ENCODE data around the gene CHKA. TPM values are rescaled to one million over a fixed set of nuclear protein-coding genes. Genes with fewer than 3 reads are reported as not detected.

Gene CHKA
- total and polyA plus RNA-seq, 9 of the 15 experiments (the other 6 are each of a cell fraction or from before 2014, with no cell fraction given): 3.6 to 37.0 (median 30.2) TPM

- TF ChIP-seq HEY1 (CRISPR knock-in tag; IDR thresholded peaks at IDR 0.05; ENCODE audit: borderline replicate concordance): no peak
- TF ChIP-seq NCOA2 (IDR thresholded peaks at IDR 0.05; ENCODE audit: partially characterized antibody in 2 of 2): no peak
- TF ChIP-seq NBN (IDR thresholded peaks at IDR 0.05; ENCODE audit: low read depth): no peak
- TF ChIP-seq FOXJ2 (tag; IDR thresholded peaks at IDR 0.05): no peak
- TF ChIP-seq KHSRP (IDR thresholded peaks at IDR 0.05): no peak
- TF ChIP-seq TGIF2 (CRISPR knock-in tag; IDR thresholded peaks at IDR 0.05): no peak
- TF ChIP-seq ZNF217 (CRISPR knock-in tag; IDR thresholded peaks at IDR 0.05): no peak
- TF ChIP-seq ZNF277 (CRISPR knock-in tag; IDR thresholded peaks at IDR 0.05; ENCODE audit: borderline replicate concordance): no peak
- no peak for TF ChIP-seq ZNF518B (CRISPR knock-in tag; IDR thresholded peaks at IDR 0.05)
- no peak for TF ChIP-seq ATF1 (CRISPR knock-in tag; IDR thresholded peaks at IDR 0.05)
- no peak for TF ChIP-seq ATF1 (tag; IDR thresholded peaks at IDR 0.05)
- TF ChIP-seq DPF2 (IDR thresholded peaks at IDR 0.05): no peak
- no peak for TF ChIP-seq MTA1 (IDR thresholded peaks at IDR 0.05; ENCODE audit: borderline replicate concordance)
- peak; percentile 56; the same call in 1 of the 2 replicates for TF ChIP-seq ZNF41 (CRISPR knock-in tag; conservative IDR thresholded peaks at IDR 0.05)
- TF ChIP-seq RAD51 (IDR thresholded peaks at IDR 0.05; ENCODE audit: borderline replicate concordance, low read depth): no peak
- TF ChIP-seq ZNF584 (CRISPR knock-in tag; IDR thresholded peaks at IDR 0.05; ENCODE audit: low read depth): 0 out of 2 replicates have a peak, but pooled peaks have one; percentile 60
- TF ChIP-seq, protein P1, sequence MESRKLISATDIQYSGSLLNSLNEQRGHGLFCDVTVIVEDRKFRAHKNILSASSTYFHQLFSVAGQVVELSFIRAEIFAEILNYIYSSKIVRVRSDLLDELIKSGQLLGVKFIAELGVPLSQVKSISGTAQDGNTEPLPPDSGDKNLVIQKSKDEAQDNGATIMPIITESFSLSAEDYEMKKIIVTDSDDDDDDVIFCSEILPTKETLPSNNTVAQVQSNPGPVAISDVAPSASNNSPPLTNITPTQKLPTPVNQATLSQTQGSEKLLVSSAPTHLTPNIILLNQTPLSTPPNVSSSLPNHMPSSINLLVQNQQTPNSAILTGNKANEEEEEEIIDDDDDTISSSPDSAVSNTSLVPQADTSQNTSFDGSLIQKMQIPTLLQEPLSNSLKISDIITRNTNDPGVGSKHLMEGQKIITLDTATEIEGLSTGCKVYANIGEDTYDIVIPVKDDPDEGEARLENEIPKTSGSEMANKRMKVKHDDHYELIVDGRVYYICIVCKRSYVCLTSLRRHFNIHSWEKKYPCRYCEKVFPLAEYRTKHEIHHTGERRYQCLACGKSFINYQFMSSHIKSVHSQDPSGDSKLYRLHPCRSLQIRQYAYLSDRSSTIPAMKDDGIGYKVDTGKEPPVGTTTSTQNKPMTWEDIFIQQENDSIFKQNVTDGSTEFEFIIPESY (CRISPR knock-in tag; IDR thresholded peaks at IDR 0.05): no peak
Observed at GRCh38 chr11:68011051-68011943, 109.9 kb downstream of the CHKA start (continued).
